HepG2 (cell line): ENCODE measurements around the gene RASGRP4. TPM values are rescaled to one million over a fixed set of nuclear protein-coding genes. Genes with fewer than 3 reads are reported as not detected.

Experiments
- ATAC-seq: fragments of 200-7000 bp; cut with Tn5 transposase; 3 replicates; pipeline ENCODE4 v1.9.1; 2020; ENCODE audit warnings: mild to moderate bottlenecking, moderate library complexity
- Bru-seq: library from RNA; stranded (reverse); fragments of 400-500 nt; gene quantifications from one replicate; lab custom pipeline; 2021; lab: Mats Ljungman, UMichigan
- BruChase-seq, 2 experiments: library from RNA; stranded (reverse); fragments of 400-500 nt; gene quantifications; one replicate each; lab custom pipeline; 2021; lab: Mats Ljungman, UMichigan
- BruUV-seq: library from RNA; stranded (reverse); fragments of 400-500 nt; replicated peaks from 2 replicates; lab custom pipeline; 2021; lab: Mats Ljungman, UMichigan
- CTCF ChIA-PET: fragments of 300-600 bp; formaldehyde crosslinking; extraction: SDS; loops from one replicate; lab custom pipeline; 2021; ENCODE audit warnings: low total read pairs, inconsistent platforms, low intra/inter-chr PET ratio; lab: Yijun Ruan, JAX
- POLR2A ChIA-PET: fragments of 350-600 bp; sonication (Branson Sonifier 250); formaldehyde crosslinking; loops from one replicate; lab custom pipeline; 2020; ENCODE audit warnings: antibody characterized with exemption, inconsistent platforms; lab: Yijun Ruan, JAX
- DNase-seq: peaks from one replicate; pipeline ENCODE4 v3.0.0-alpha.2; 2015; ENCODE audit warnings: low spot score
- FAIRE-seq: peaks from 3 replicates; lab custom pipeline; 2011; peaks lifted over from hg19 to GRCh38; lab: Jason Lieb, UNC
- H2AFZ ChIP-seq: one replicate; pipeline ENCODE4 v1.6.1; 2011; ENCODE audit warnings: low read length, inconsistent platforms
- H3K27ac ChIP-seq: fragments of 300-600 bp; 3 replicates; pipeline ENCODE4 v1.8.0; 2011; ENCODE audit warnings: mixed run types, mild to moderate bottlenecking, mixed read lengths, low read length, inconsistent platforms; ENCODE audit not compliant: insufficient read depth; ENCODE audit errors: extremely low read length
- H3K27me3 ChIP-seq, 2 experiments: fragments of 200-600 bp in 1 of 2; 2 replicates in 1 of 2; 3 replicates in 1 of 2; pipeline versions ENCODE4 v1.6.0 to v1.8.0; 2011; ENCODE audit warnings: low read length in 2 of 2, mild to moderate bottlenecking in 2 of 2, moderate library complexity in 2 of 2, inconsistent platforms in 1 of 2; ENCODE audit not compliant: insufficient read depth in 2 of 2, control insufficient read depth in 1 of 2
- H3K36me3 ChIP-seq, 2 experiments: fragments of 200-600 bp in 1 of 2; replicated peaks in 1 of 2; 2 replicates in 1 of 2; 3 replicates in 1 of 2; pipeline versions ENCODE4 v1.5.1 to v1.8.0; 2011; ENCODE audit warnings: low read length in 2 of 2, inconsistent platforms in 1 of 2; ENCODE audit not compliant: insufficient read depth in 2 of 2, control insufficient read depth in 1 of 2
- H3K4me1 ChIP-seq: 2 replicates; pipeline ENCODE4 v1.5.1; 2012; ENCODE audit warnings: low read length, inconsistent platforms; ENCODE audit not compliant: insufficient read depth
- H3K4me2 ChIP-seq: 2 replicates; pipeline ENCODE4 v1.6.0; 2011; ENCODE audit warnings: low read depth, low read length, inconsistent platforms
- H3K4me3 ChIP-seq, 3 experiments: fragments of 200-600 bp in 1 of 3; sonication (generic), shearing (Covaris generic) in 1 of 3; replicated peaks in 1 of 3; 2 replicates each; pipeline ENCODE4 v1.5.1; 2011 to 2016; ENCODE audit warnings: low read length in 3 of 3, inconsistent platforms in 2 of 3, low read depth in 2 of 3, mild to moderate bottlenecking in 2 of 3, control low read depth in 1 of 3, mixed read lengths in 1 of 3; ENCODE audit not compliant: insufficient read depth in 1 of 3
- H3K79me2 ChIP-seq: one replicate; pipeline ENCODE4 v1.6.1; 2011; ENCODE audit warnings: low read length, inconsistent platforms; ENCODE audit not compliant: insufficient read depth
- H3K9ac ChIP-seq: 2 replicates; pipeline ENCODE4 v1.6.0; 2011; ENCODE audit warnings: mild to moderate bottlenecking, low read depth, low read length, inconsistent platforms; ENCODE audit not compliant: insufficient read depth
- H3K9me3 ChIP-seq: 2 replicates; pipeline ENCODE4 v1.5.1; 2012; ENCODE audit warnings: mild to moderate bottlenecking, low read length
- H4K20me1 ChIP-seq: 2 replicates; pipeline ENCODE4 v1.6.0; 2011; ENCODE audit warnings: inconsistent platforms, mild to moderate bottlenecking, low read length, moderate library complexity; ENCODE audit not compliant: insufficient read depth
- ATM ChIP-seq: fragments of 450-650 bp; IDR thresholded peaks from 2 replicates; pipeline ENCODE4 v1.7.1; 2017; ENCODE audit warnings: mild to moderate bottlenecking, borderline replicate concordance
- HMGXB4 ChIP-seq, 2 experiments: sonication (generic) in 1 of 2; formaldehyde crosslinking in 1 of 2; IDR thresholded peaks; 2 replicates each; pipeline versions ENCODE4 v1.4.0 to v1.6.1; 2018 to 2020; ENCODE audit warnings: missing genetic modification reagents in 2 of 2, borderline replicate concordance in 1 of 2, low read depth in 1 of 2, mild to moderate bottlenecking in 1 of 2, missing biosample characterization in 1 of 2
- SKIL ChIP-seq: sonication (generic); formaldehyde crosslinking; IDR thresholded peaks from 2 replicates; pipeline ENCODE4 v1.8.0; 2022; ENCODE audit warnings: missing genetic modification reagents, mild to moderate bottlenecking, moderate library complexity, borderline replicate concordance
- ZNF232 ChIP-seq: sonication (generic); formaldehyde crosslinking; IDR thresholded peaks from 2 replicates; pipeline ENCODE4 v1.4.0; 2020; ENCODE audit warnings: missing genetic modification reagents, borderline replicate concordance
- ZNF362 ChIP-seq: sonication (generic); formaldehyde crosslinking; IDR thresholded peaks from 2 replicates; pipeline ENCODE4 v1.4.0; 2020; ENCODE audit warnings: missing genetic modification reagents, mild to moderate bottlenecking, borderline replicate concordance
- ZSCAN31 ChIP-seq: sonication (generic); formaldehyde crosslinking; IDR thresholded peaks from 2 replicates; pipeline ENCODE4 v1.5.0; 2020; ENCODE audit warnings: low read depth, mild to moderate bottlenecking, missing genetic modification reagents
- WGBS: methylation state at CpG from one replicate; pipeline ENCODE4 v1.1.6; 2017; ENCODE audit warnings: low lambda C conversion rate; 5-methylcytosine and 5-hydroxymethylcytosine counted together
- in situ Hi-C: cut with HindIII; loops from 2 replicates; pipeline ENCODE4 v1.10.0; 2017; ENCODE audit warnings: low pct_unique_long_range_greater_than_20kb; ENCODE audit not compliant: extremely low pct_ligation_motif_present
- intact Hi-C: fragments of 100-400 bp; cut with micrococcal nuclease; formaldehyde crosslinking; loops from one replicate; pipeline ENCODE4 v1.10.0; 2022; ENCODE audit not compliant: unreplicated experiment
- long read RNA-seq, 2 experiments: library from RNA in 1 of 2; library from polyadenylated mRNA in 1 of 2; stranded (forward) in 1 of 2; unstranded in 1 of 2; transcript quantifications; one replicate each; pipeline ENCODE4 v2.0.0, GENCODE V29; 2019 to 2022
- polyA minus RNA-seq, 3 experiments: library from RNA; depleted of rRNA, polyadenylated mRNA; stranded (reverse); fragments of >200 nt; gene quantifications; 2 replicates each; pipeline ENCODE4 v1.2.3, GENCODE V29; 2011; ENCODE audit warnings: low replicate concordance in 1 of 3
- polyA plus RNA-seq, 8 experiments: library from polyadenylated mRNA; depleted of rRNA in 3 of 8; stranded (reverse) in 7 of 8; unstranded in 1 of 8; fragments of >200 nt; fragmentation: Illumina TruSeq in 4 of 8; extraction: Trizol in 4 of 8; gene quantifications; 2 replicates each; pipeline versions ENCODE4 v1.2.1 to v1.2.3, GENCODE V29; 2011 to 2016; ENCODE audit warnings: low read depth in 4 of 8, missing spikeins in 1 of 8, mixed read lengths in 1 of 8; ENCODE audit not compliant: insufficient read depth in 1 of 8
- total RNA-seq, 5 experiments: library from RNA; depleted of rRNA; stranded (reverse); fragments of >200 nt; fragmentation: Illumina TruSeq; extraction: Trizol; gene quantifications; 2 replicates each; pipeline ENCODE4 v1.2.3, GENCODE V29; 2016; ENCODE audit warnings: low read depth in 1 of 5

The RASGRP4 gene
- not detected in 2 replicates for total RNA-seq (2016; rRNA removed; fragmentation: Illumina TruSeq; extraction: Trizol)
- total RNA-seq (2016; cell fraction: cytosol; rRNA removed; fragmentation: Illumina TruSeq; extraction: Trizol; ENCODE audit: low read depth) = not detected in 2 replicates
- not detected in 2 replicates for total RNA-seq (2016; cell fraction: insoluble cytoplasmic fraction; rRNA removed; fragmentation: Illumina TruSeq; extraction: Trizol)
- not detected in 2 replicates for total RNA-seq (2016; cell fraction: membrane; rRNA removed; fragmentation: Illumina TruSeq; extraction: Trizol)
- not detected in 2 replicates for total RNA-seq (2016; cell fraction: nucleus; rRNA removed; fragmentation: Illumina TruSeq; extraction: Trizol)
- polyA plus RNA-seq (2011; rRNA removed) = not detected in 2 replicates
- polyA plus RNA-seq (2011; cell fraction: cytosol; rRNA removed) = not detected in 2 replicates
- not detected in 2 replicates for polyA plus RNA-seq (2011; cell fraction: nucleus; rRNA removed)
- 0.08 and 0.17 TPM in 2 replicates for polyA plus RNA-seq (2012)
- polyA plus RNA-seq (2016; cell fraction: cytosol; fragmentation: Illumina TruSeq; extraction: Trizol; ENCODE audit: low read depth) = not detected in 2 replicates
- not detected in 2 replicates for polyA plus RNA-seq (2016; cell fraction: insoluble cytoplasmic fraction; fragmentation: Illumina TruSeq; extraction: Trizol; ENCODE audit: low read depth)
- not detected in 2 replicates for polyA plus RNA-seq (2016; cell fraction: membrane; fragmentation: Illumina TruSeq; extraction: Trizol; ENCODE audit: low read depth)
- polyA plus RNA-seq (2016; cell fraction: nucleus; fragmentation: Illumina TruSeq; extraction: Trizol; ENCODE audit: insufficient read depth, low read depth) = not detected in 2 replicates
- not detected in 2 replicates for polyA minus RNA-seq (2011; rRNA and poly(A)+ RNA removed; ENCODE audit: low replicate concordance)
- polyA minus RNA-seq (2011; cell fraction: cytosol; rRNA and poly(A)+ RNA removed) = not detected in 2 replicates
- polyA minus RNA-seq (2011; cell fraction: nucleus; rRNA and poly(A)+ RNA removed) = not detected in 2 replicates
- Bru-seq, nascent RNA = not detected
- BruChase-seq, experiment 1, labeled RNA remaining after a 6-hour chase = not detected
- BruChase-seq, experiment 2, labeled RNA remaining after a 2-hour chase = not detected
- long read RNA-seq, experiment 1 = 0 reads
- long read RNA-seq, experiment 2 = 0 reads

- in situ Hi-C loops (no loop called here), intact Hi-C loops (no loop called here)
- Histone ChIP-seq H3K79me2 (no peaks in the 10 kb centered on the region), H2AFZ (no peak within 1 kb of the TSS), H4K20me1 (no peaks in the 10 kb centered on the region), H3K9me3 (no peaks in the 10 kb centered on the region), H3K36me3 (no peaks in the 10 kb centered on the region), H3K4me2 (no peak within 1 kb of the TSS), H3K4me1 (no peaks in the 10 kb centered on the region), H3K27ac (no peak within 1 kb of the TSS), H3K27me3 (peaks cover under 1 to 16% of the 10 kb centered on the region in 2 experiments; a peak in 3 of 5 replicates), H3K4me3 (no peak within 1 kb of the TSS), H3K9ac (no peak within 1 kb of the TSS)
- FAIRE-seq (no peak), ATAC-seq (no peak; the same call in 2 of the 3 replicates), DNase-seq (no peak)
- 54% methylated on average over 18 of the region's 20 CpGs for WGBS
- POLR2A ChIA-PET = no interaction called here
- no TSS peak for BruUV-seq
- CTCF ChIA-PET = no interaction called here
- TF ChIP-seq ATM (no peak), HMGXB4 (CRISPR knock-in tag; IDR thresholded peaks at IDR 0.05; ENCODE audit: borderline replicate concordance in 1 of 2, low read depth in 1 of 2) (no peak), SKIL (CRISPR knock-in tag) (no peak), ZNF362 (CRISPR knock-in tag) (no peak), ZNF232 (CRISPR knock-in tag) (no peak), ZSCAN31 (CRISPR knock-in tag) (no peak)
Observed at GRCh38 chr19:38425810-38426466, at the start of gene RASGRP4. RASGRP4 (minus strand) TSS chr19:38426219; CDS start chr19:38426091, 128 bp downstream.
